NOMO-1 (cell line): ENCODE data around the gene DAPK2.

Experiments
- DNase-seq, 2 experiments: peaks; one replicate each; lab custom pipeline; 2025; ENCODE audit not compliant: unreplicated experiment in 2 of 2; lab: John Stamatoyannopoulos, UW

DAPK2 gene

DNA sequence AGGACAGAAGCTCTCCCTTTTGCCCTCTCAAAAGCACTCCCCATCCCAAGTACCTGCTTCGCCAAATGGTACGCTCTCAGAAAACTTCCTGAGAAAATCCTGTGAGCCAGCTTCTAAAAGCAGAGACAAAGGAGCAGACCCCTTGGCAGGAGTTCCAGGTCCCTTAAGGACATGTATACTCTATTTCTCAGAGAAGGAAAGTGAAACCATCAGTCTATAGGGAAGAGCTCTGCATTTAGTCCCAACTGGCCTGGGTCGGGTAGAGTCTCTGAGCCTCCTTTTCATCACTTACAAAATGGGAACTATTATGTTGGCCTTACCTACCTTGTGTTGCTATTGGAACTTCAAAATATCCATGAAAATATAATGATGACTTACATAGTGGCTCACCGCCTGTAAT is 19.7 kb downstream of the DAPK2 start:
- DNase-seq = no peak

DNA sequence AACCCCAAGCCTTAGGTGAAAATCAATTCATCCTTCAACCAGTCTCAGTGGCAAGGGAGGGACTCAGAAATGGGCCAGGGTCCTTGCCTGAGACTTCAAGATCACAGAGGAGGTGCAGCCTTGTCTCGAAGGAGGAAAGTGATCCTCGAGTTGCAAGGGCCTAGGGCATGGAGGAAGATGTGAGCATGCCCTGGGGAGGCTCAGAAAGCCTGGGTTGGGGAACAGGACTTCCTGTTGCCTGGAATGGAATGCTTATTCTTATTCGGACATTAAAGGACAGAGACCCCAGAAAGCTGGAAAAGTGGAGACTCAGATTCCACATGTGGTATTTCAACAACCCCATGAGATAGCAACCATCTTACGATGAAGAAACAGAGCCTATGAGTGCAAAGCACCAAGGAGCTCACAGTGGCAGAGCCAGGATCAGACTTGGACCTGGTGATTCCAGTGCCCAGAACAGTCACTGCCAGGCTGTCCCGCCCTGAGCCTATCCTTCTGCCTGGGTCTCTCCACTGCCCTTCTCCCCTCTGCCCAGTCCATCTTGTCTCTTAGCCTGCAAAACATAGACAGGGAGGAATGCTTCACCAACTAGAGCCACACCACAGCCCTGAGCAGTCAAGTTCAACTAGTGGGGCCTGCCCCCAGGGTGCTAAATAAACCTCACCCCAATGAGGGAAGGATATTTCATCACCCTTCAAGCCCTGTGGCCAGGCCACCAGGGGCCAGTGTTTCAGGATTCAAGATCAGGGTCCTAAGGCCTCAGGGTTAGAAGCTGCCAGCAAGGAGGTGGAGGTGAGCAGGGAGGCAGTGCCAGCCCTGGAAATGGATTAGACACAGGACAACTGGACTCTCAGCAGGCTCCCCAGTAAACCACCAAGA is 21.9 kb downstream of the DAPK2 start:
- DNase-seq = peak; percentile 57 to 60

DNA sequence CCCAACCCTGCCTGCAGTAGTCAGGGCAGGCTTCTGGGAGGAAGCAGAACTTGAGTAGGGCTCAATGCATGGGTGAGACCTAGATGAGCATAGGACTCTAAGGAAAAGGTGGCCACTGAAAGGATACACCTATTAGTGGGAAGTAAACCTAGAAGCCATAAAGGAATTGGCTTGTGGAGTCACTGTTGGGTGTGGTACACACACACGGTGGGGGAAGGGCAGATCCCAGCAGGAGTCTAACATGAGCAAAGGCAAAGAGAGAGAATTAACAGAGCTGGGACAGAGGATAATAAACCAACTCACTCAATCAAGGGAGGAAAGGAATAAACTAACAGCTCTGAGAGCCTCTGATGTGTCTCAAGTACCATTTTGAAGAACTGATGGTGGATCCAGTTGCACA is 23.1 kb downstream of the DAPK2 start:
- DNase-seq = no peak

DNA sequence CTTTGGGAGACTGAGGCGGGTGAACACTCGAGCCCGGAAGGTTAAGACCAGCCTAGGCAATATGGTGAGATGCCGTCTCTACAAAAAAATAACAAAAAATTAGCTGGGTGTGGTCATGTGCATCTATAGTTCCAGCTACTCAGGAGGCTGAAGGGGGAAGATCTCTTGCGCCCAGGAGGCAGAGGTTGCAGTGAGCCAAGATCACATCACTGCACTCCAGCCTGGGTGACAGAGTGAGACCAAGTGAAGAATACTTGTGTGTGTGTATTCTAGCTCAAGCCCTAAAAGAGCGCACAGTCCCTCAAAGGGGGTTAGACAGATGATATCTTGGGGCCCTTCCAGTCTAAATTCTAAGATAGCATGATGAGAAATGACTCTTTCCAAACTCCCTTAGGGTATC is 23.7 kb downstream of the DAPK2 start:
- DNase-seq = no peak

DNA sequence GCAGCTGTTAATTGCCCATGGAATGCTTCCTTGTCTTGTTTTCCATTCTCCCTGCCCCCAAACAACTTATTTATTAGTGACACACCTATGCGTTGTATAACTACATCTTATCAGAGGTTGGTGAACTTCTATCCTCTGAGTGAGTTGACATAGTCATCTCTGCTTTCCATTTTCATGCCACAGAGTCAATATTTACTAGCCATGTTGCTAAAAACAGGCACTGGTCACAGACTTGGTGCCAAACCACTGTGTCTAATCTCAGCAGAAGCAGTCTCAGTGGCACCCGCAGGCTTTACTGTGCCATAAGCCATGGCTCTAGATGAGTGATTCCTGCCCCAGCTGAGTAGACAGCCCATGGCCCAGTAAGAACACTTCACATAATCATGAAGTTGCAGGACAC is 26.5 kb downstream of the DAPK2 start:
- DNase-seq = no peak

DNA sequence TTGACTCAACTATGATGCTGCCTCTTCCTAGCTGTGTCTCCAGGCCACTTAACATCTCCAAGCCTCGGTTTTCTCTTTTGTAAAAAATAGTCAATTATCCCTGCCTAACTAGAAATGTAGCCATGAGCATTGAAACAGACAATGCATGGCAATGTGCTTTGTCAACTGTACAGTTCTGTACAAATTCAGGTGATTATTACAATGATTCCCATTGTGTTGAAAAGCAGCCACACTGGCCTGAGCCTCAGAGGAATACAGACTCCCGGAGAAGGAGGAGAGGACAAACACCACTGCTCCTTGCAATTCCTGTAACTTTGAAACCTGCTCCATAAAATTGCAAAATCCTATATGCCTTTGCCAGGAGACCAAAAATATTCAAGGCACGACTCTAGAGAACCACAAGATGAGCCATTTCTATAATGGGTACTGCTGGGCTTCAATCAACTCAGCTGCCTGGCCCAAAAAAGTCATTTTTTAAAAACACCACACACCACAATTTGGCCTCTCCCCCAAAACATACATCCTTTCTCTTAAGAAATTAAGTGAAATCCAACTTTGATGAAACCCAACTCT is 28.6 kb downstream of the DAPK2 start:
- DNase-seq = no peak

DNA sequence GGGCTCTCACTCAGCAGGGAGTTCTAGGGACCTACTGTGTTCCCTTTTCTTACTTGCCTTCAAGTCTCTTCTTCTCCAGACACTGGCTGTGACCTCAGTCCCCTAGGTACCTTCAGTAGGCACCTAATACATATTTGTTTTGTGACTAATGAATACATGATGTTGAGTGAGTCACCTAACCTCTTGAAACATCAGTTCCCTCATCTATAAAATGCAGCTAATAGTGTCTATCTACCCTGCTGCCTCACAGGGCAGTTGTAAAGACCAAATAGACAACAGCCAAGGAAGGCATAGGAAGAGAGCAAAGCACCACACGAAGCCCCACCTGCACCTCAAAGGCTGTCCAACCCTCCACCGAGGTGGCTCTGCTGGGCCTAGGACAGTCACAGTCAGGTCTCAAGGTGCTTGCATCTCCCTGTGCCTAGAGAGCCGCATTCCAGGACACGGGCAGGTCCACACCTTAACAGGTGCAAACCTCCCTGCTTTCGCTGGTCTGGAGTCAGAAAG is 29.1 kb downstream of the DAPK2 start:
- DNase-seq = no peak

DNA sequence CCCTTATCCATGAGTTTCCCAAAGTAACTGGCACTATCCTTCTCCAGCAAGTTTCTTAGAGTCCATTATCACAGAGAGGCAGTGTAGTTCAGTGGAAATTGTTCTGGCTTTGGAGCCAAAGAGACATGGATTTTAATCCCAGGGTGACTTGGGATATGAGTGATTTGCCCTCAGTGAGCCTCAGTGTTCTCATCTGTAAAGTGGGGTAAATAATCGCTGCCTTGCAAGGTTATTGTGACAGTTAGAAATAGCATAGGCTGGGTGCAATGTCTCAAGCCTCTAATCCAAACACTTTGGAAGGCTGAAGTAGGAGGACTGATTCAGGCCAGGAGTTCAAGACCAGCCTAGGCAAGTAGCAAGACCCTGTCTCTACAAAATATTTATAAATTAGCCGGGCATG is 30.0 kb downstream of the DAPK2 start:
- DNase-seq = no peak

DNA sequence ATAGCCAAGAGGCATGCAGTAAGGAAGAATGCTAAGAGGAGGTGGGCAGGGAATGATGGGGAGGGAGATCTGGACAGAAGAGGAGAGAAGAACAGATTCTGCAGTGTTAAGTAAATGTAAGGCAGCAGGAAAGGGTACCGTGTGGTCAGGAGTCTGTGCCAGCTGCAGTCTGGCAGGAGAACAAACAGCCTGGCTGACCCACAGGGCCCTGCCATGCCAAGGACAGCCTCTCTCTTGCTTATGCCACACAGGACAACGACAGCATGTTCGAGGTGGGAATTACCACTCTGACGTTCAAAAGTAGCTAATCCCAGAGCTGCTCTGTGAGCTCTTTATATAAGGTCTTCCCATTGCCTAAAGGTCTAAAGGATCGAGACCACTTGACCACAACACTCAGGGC is 31.3 kb downstream of the DAPK2 start:
- no peak for DNase-seq

DNA sequence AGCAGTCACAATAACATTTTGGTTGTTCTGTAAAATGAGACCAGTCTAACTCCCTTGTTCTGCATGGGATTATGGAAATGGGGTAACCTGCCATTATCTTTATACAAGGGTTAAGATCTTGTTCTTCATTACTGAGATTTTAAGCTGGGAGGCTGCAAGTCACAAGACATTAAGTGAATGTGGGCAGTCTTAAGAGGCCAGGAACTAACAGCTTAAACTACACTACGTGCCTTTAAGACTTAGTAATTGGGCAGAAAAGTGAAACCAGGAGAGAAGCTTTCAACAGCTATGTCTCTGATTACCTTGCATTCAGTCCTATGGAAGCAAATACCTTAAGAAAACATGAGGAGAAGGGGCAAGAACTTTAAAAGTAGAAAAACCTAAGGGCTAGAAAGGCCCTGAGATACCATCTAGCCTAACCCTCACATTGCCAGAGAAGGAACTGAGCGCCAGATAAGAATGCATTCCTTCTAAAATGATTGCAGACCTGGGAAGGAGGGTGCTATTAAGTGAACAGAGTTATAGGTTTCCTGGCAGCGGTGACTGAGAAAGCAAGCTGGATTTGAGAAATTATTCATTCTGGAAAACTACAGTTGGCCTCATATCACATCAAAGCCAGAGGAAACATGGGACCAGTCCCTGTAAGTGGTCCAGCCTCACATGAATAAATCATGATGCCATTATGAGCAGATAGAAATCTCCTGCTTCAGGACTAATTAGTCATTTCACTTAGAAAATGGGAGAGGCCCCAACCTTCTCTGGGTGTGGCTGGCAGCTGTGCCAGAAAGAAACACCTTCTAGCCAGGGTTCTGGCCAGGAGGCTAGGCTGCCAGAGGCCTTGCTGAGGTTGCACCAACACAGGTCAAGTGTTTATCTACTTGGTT is 32.9 kb downstream of the DAPK2 start:
- no peak for DNase-seq

DNA sequence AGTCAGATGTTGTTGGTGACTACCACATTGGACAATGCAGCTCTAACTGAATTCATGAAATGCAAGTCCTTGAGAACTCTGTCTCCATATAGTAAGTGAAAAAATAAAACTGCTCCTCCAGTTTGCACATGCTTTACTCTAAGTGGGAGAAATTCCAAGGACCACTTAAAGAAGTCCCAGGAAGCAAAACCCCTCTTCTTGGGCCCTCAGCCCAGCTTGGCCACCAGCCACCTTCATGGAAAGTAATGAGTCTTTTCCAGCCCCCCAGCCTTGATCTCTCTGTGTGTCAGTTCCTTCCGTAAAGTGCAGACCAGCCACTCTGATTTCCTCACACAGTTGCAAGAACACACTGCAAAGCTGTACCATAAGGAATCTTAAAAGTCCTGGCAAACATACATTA is 34.5 kb downstream of the DAPK2 start:
- no peak for DNase-seq

DNA sequence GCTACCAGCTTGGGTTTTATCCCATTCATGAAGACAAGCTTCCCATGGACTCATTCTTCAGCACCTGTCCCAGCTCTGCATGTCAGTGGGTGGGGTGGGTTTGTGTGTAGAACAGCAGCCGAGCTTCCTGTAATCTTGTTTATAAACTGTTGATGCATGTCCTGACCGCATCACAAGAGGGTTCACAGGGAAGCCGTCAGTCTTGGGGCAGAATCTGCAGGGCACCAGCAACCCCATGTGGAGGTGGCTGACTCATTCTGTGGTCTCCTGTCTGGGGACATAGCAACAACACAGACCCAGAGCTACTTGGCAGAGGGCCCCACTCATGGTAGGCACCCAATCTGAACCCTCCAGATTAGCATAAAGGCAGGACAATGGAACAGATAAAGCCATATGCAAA is 35.6 kb downstream of the DAPK2 start:
- DNase-seq = peak; percentile 73 to 81

DNA sequence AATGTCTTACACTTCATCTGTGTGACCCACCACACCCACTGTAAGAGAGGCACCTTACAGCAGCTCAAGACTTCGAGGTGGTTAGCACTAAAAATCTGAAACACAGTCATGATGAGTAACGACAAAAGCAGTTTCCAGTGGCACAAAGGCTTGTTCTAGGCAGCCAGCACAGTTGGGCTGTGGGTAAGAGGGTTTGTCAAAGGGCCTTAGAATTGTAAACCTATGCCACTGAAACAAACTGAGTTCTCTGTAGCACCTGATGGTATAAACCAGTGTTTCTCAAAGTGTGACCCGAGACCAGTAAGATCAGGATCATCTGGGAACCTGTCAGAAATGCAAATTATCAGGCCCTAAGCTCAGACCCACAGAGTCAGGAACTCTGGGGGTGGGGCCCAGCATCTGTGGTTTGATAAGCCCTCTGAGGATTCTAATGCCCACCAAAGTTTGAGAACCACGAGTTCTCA is 36.5 kb downstream of the DAPK2 start:
- DNase-seq = no peak

DNA sequence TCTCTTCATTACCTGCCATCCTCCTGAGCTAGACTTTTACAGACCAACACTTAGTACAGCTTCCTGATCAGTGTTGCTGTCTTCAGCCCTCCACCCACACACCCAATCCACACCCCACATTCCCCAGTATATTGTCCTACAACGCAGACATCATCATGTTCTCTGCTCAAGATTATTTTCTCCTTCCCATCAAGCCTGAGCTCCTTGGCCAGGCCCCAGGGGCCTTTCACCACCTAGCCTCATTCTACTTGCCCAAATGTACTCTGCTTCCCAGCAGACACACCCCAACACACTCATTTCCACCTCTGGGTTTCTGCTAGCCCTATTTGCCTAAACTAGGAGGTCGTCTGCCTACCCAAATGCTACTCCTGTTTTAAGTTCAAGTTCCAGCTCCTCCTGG is 37.0 kb downstream of the DAPK2 start:
- DNase-seq = no peak

DNA sequence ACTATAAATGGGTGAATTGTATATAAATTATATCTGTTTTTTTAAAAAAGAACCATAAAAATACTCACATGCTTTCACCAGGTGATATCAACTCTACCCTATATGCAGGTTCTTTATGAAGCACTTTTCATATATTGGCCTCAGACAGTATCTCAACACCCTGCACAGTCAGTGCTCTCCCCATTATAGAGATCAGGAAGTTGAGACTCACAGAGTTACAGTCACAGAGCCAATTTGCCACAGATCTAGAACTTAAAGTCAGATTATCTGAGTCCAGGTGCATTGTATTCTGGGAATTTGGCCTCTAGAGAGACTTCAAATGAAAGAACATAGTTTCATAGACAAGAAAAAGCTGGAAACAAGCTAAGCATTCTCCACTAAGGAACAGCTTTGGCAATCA is 38.1 kb downstream of the DAPK2 start:
- no peak for DNase-seq

DNA sequence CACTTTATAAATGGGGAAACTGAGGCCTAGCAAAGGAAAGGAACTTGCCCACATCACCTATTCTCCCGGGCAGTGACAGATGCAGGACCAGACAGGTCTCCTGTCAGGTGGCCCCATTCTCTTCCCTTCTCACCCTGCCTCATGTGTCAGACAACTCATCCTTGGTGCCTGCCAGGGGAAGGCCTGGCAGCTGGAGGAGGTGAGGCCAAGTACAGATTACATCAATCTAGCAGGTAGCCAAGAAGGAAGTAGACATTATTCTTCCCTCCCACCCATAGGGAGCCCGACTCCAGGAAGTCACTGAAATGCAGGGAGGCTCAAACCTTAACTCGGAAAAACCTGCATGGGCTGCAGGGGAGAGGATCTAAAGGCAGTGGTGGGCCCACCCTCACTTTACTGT is 39.6 kb downstream of the DAPK2 start:
- DNase-seq = no peak

DNA sequence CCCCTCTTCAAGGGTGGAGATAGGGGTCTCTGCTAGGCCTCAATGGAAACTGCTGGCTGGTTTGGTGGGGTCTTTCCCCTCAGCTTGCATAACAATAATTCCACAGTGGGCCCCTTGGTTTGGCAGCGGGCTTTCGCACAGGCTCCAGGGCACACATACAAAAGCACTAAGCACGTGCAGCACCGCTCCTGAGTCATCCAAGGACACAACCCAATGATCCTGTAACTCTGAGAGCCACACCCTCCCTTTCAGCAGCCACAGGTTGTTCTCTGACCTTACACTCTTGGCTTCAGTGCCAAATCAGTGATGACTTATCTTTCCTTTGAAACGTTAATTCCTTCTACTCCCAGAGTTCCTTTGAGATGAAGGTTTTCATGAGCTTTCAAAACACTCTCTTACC is 41.7 kb downstream of the DAPK2 start:
- DNase-seq = no peak

DNA sequence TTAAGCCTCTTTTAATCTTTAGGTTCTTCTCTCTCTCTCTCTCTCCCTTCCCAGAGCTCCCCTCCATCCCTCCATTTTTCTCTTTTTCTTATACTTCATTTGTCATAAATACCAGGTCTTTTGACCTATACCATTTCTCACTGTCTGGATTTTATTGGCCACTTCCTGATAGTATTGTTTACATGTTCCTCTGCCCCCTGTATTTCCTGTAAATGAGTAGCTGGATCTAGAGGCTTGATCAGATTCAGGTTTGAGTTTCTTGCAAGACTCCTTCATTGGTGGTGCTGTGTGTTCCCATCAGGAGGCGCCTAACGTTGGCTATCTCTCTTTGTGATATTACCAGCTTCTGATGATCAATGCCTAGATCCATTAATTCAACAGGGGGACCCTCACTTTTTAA is 42.2 kb downstream of the DAPK2 start:
- no peak for DNase-seq

DNA sequence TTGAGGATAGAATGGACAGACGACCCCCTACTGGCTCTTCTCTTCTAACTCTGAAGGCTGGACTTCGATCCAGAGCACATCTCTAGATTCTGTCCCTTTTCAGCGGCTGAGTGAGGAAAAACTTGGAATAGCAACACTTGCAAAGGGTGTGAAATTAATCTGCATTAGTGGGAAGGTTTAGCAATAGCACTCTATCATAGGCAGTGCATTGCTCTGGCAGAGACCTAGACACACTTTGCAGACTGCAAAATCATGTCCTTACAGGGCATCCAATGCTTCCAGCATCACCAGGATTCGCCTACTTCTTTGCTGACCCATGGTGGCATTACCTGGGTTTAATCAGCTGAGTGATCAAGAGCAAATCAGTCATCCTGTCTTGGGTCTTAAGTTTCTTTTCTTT is 43.1 kb downstream of the DAPK2 start:
- DNase-seq = no peak

DNA sequence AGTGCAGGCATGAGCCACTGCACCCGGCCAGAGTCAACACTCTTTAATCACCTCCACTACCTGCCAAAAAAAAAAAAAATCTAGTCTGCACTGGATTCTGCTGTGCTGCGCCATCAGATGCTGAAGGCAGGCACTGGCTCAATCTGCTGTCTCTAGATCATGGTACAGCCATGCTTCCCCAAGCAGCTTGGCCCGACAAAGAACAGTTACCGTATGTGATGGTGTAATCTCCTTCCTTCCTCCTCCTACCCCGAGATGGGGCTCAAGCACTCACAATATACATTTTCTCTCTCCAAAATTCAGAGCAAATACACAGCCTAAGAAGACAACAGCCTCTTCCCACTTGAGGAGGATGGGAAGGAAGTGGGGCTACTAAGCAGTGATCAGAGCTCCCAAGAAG is 45.1 kb downstream of the DAPK2 start:
- peak; percentile 69 to 87 for DNase-seq

DNA sequence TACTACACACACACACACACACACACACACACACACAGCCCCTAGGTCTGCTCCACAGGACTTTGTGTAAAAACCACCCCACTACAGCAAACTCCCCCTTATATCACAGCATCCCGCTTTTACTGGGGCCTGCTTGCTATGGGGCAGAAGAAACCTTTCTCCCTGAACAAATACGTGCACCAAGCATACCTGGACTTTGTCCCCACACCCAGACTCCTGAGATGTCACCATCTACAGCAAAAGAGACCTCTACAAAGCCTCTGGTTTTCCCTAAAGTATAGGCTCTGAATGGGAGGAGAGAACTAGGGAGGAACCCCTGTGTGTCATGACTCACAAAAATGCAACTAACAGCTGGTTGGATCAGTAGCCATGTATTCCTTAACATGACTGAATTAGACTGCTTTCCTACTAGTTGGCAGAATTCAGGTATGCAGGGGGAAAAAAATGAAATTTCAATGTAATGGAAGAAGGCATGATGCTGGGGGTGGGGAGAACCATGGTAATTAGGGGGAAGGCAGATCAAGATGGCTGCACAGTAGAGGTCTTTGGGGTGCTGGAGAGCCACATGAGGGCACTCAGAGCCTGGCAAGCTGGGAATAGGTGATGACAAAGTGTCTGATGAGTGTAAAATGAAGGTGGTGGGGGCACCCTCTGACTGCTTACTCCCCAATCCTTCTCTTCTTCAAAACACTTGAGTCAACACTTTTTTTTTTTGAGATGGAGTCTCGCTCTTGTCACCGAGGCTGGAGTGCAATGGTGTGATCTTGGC is 45.9 kb downstream of the DAPK2 start:
- no peak for DNase-seq
